GM15510 (cell line): ENCODE results near the gene STAC.

ENCODE experiments used
- POLR2A ChIP-seq: IDR thresholded peaks from 3 replicates; pipeline ENCODE4 v1.6.1; 2011; ENCODE audit warnings: borderline replicate concordance; ENCODE audit not compliant: insufficient read length; ENCODE audit errors: extremely low read depth

The STAC gene

DNA sequence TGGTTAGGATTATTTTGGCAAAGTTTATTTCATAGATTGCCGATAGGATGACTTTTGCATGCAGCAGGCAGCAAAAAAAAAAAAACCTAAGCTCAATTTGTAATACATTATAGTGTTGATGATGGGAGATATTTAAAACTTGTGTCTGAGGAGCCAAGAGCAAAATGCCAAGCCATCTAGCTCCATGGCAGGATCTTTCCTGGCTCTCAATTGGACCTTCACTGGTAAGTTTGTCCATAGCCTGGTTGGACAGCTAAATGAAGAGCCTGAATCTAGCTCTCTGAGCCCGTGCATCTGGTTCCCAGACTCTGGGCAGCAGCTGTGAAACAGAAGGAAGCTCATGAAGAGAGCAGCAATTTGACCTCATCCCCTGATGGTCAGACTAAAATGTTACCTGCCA lies 17.5 kb downstream of the STAC start:
- no peak for TF ChIP-seq POLR2A

DNA sequence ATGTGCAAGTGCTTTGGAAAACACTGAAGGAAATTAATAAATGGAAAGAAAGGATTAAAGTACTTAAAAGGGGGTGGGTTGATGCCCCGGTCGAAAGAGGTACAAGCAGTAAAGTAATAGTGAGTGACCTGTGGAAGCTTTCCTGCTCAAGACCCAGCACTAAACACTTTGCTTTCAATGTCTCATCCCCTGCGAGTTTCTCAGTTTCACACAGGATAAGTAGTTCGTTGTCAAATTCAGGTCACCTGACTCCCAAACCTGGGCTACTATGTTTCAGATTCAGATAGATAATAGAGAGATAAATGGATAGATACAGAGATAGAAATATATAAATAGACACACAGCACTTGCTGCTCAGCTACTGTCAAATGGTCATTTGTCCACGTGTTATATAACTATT lies 19.6 kb downstream of the STAC start:
- no peak for TF ChIP-seq POLR2A

DNA sequence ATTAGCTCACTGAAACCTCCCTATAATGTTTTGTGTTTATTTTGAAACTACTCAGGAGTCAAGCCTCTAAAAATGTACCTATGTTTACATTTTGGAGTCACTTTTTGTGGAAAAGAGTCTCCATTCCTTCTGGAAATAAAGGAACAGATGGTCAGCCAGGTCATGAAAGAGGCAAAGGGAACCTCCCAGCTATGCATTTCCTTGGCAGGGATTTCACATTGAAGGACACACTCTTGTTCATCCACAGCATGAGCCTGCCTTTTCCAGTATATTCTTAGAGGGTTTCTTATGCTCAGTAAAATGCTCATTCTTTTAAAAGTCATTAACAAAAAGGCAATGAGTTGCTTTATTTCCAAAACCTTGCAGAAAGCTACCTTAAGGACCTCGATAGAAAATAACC lies 20.8 kb downstream of the STAC start:
- TF ChIP-seq POLR2A, result no peak

DNA sequence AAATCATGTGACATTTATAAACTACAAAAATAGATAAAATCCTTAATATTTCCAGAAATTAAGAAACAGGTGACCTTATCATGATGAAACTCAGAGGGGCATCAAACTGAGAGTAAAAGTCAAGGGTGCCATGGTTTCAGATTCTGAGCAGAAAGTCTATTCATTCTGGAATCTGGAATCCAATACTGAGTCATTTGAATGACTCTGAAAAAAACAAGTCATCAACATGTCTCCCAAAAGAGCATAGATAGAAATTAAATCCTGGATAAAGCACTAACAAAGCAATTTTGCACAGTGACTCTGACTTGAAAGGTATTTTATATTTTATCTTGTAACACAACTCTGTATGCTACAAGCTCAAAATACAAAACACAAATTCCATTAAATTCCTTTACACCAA lies 23.4 kb downstream of the STAC start:
- TF ChIP-seq POLR2A, result no peak

DNA sequence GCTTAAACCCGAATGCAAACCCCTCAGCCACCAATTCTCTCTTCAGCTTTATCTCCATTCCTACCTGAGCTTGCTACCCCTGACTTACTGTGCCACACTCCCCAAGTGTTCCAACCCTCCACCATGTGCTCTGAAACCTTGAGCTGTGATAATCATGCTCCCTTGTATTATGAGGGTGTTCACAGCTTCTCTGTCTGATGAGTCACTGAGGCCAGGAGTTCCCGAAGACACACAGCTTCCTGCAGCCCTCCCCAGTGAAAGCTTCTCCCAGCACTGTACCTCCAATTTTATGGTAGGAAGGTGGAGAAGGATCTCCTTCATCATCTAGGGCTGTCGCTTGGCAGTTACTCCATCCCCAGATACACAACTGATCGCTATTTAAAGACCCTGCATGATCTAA lies 24.9 kb downstream of the STAC start:
- TF ChIP-seq POLR2A, result no peak

- no peak for TF ChIP-seq POLR2A
Measured at GRCh38 chr3:36408146-36408545, 27.8 kb downstream of the STAC start.

DNA sequence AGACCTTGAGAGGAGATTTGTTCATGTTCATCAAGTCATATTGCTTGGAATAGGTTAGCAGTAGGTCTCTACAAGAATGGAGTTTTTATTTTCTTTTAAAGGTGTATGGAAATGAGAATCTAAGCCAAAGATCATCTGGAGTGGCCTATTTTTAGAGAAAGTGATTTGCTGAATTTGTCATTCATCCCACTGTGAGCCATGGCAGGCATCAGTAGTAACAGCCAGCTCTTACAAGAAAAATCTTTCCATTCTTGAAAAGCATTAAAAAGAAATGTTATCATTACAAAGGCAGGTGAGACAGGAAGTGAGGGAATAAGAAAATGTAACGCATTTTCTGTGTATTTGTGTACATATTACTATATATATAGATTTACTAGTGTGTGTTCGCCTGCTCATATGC lies 29.6 kb downstream of the STAC start:
- TF ChIP-seq POLR2A, result no peak

DNA sequence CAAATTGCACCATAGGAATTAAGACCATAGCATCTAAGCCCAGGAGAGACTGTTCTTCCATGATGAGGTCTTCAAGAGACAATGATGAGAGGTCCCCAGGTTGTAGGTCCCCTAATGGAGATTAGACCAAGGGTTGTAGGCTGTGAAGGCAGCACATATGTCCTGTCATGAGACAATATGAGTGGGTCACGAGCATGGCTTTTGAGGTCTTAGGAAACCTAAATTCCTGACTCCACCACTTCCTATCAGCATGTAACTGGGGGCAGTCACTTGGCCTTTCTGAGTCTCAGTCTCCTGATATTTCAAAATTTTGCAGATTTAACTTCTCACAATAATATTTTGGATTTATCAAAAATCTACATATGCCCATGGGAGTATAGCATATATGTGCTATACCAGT lies 31.3 kb downstream of the STAC start:
- TF ChIP-seq POLR2A, result no peak

DNA sequence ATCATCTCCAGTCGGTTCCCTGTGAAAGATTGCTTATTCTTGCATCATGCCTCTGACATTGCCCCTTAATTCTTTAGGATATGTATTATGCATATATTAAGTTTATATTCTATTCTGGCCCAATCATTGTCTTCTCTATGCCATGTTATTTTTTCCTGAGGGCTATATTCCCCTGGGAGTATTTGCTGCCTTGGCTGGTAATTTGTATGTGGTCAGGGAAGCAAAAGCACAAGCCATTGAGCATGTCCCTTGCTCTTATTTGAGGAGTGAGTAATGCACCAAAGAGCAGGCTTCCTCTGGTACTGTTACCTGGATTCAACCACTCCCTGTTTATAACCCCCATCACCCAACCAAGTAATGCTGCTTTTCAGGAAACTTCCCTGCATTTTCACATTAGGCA lies 36.3 kb downstream of the STAC start:
- no peak for TF ChIP-seq POLR2A

GRCh38 chr3:36417237-36417636 lies 36.9 kb downstream of the STAC start:
- TF ChIP-seq POLR2A, result no peak

- no peak for TF ChIP-seq POLR2A
Measured at GRCh38 chr3:36418296-36418695, 38.0 kb downstream of the STAC start.

DNA sequence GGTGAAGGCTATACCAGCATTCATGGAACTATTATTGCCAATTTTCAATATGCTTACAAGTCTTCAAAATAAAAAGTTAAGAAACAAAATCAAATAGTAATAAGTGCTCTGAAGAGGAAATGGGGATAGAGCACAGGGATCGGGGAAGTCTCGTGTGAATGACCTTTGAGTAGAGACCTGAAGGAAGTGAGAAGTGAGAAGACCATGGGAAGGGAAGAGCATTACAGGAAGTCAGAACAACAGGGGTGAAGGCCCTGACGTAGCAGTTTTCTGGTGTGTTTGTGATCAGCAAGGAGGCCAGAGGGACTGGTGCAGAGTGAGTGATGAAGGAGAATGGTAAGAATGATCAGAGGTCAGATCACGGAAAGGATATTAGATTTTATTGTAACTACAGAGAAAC lies 48.1 kb downstream of the STAC start:
- no peak for TF ChIP-seq POLR2A

- no peak for TF ChIP-seq POLR2A
Measured at GRCh38 chr3:36429986-36430485, 49.7 kb downstream of the STAC start.

GRCh38 chr3:36433511-36433910 lies 53.2 kb downstream of the STAC start:
- no peak for TF ChIP-seq POLR2A

DNA sequence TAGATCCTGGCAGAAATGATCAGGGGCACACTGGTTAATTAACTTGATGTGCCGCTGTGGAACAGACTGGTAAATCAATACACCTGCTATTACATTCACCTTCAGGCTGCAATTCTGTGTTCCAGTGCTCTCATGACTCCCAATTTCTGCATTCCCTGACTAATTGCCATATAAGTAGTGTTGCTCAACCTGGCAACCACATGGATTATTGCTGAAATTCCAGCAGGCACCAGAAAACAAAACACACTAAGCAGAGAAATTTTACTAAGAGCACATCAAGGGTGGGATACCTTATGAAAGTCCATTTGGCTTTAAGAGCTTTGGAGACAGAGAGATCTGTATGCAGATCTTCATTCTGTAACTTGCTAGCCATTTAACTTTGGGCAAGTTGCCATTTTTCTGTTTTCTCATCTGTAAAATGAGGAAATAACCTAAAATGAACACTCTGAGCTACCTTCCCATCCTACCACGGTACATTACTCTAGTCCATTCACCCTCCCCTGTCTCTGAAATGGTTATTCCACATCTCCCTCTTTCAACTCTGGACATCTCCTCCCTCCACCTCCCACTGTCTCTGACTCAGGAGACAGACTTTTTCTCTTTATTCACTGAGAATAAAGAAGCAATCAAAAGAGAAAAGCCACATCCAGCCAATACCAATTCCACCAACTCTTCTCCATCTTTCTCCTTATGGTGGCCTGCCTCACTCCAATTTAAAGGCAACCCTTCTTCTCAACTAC lies 54.6 kb downstream of the STAC start:
- TF ChIP-seq POLR2A, result no peak

- no peak for TF ChIP-seq POLR2A
Measured at GRCh38 chr3:36443028-36443686, 62.9 kb downstream of the STAC start.
